Measurements from ENCODE around the gene RBBP8NL.

The RBBP8NL gene

DNA sequence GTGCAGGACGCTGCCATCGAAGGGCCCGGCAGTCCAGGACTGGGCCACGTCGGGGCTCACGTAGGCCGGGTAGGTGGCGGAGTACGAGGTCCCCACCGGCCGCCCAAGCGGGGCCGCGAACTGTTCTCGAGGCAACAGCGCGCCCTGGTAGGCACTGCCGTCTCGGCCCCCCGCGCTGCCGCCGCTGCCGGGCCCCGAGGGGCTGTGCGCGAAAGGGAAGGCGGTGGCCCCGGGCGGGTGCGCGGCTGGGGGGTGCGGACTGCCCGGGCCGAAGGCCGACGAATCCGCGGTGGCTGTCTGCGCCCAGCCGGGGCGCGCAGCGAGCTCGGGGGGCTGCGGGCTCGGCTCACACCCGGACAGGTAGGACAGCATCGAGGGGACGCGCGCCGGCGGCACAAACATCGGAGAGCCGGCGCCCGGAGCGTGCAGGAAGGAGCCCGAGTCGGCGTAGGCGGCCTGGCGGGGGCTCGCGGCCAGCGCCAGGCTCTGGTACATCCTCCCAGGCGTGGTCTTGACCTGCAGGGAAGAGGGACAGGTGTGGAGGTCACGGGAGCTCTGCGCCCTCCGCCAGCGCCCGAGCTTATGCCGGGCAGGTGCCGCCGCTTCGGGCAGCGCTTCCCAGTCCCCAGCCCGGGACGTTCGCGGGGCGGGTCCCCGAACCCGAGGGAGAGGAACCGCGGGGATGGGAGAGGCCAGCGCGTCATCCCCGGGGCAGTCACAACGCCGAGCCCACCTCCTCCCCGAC is 47.9 kb upstream of the RBBP8NL start:
- no peaks in the 10 kb centered on the region for H4K20me1 ChIP-seq (ENCODE audit: insufficient read depth, low read length)
- H3K9me3 ChIP-seq (ENCODE audit: low read length) = no peaks in the 10 kb centered on the region
- H3K9ac ChIP-seq (ENCODE audit: low read length) = no peak overlapping the region
- H2AFZ ChIP-seq (ENCODE audit: low read length) = no peak overlapping the region
- H3K9me2 ChIP-seq (ENCODE audit: low read depth, low read length) = no peaks in the 10 kb centered on the region
- no peaks in the 10 kb centered on the region for H3K27me3 ChIP-seq (ENCODE audit: insufficient read depth, low read length)
- H3K36me3 ChIP-seq (ENCODE audit: insufficient read depth, low read length) = no peaks in the 10 kb centered on the region; the same call in 1 of the 2 replicates
- H3K4me3 ChIP-seq (ENCODE audit: low read depth, low read length, poor library complexity, severe bottlenecking) = no peak overlapping the region
- H3K4me1 ChIP-seq (ENCODE audit: insufficient read depth, low read length, severe bottlenecking) = no peaks in the 10 kb centered on the region
- no peak overlapping the region for H3K4me2 ChIP-seq (ENCODE audit: low read length)
- H3K79me2 ChIP-seq (ENCODE audit: insufficient read depth, low read length) = no peaks in the 10 kb centered on the region
- no peaks in the 10 kb centered on the region for H3F3A ChIP-seq (ENCODE audit: insufficient read depth, low read length)
- TF ChIP-seq EZH2 (IDR thresholded peaks at IDR 0.05; ENCODE audit: borderline replicate concordance, low read length) = no peak
- H3K27ac ChIP-seq (ENCODE audit: low read depth, low read length, poor library complexity, severe bottlenecking) = no peak overlapping the region

DNA sequence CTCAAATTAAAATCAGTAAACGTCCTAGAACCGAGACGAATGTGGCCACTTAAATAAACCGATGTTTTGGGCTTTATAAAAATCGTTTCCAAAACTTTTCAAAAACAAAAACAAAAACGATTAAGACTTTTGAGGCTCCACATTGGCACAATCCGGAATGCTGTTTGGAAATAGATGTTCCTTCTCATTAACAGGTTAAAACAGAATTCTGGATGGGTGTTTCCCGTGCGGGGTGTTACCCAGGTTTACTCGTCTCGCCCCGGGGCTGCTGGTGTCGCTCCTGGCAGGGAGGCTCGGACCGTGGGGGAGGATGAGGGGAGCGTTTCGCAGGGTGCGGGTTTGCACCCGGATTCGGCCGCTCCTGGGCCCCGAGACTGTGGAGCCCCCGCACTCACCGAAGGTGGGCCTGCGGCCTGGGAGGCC is 47.3 kb upstream of the RBBP8NL start:
- no peak overlapping the region for H3K4me3 ChIP-seq (ENCODE audit: low read depth, low read length, poor library complexity, severe bottlenecking)
- H3K9ac ChIP-seq (ENCODE audit: low read length) = no peak overlapping the region
- H4K20me1 ChIP-seq (ENCODE audit: insufficient read depth, low read length) = no peaks in the 10 kb centered on the region
- H3K79me2 ChIP-seq (ENCODE audit: insufficient read depth, low read length) = no peaks in the 10 kb centered on the region
- H3K9me3 ChIP-seq (ENCODE audit: low read length) = no peaks in the 10 kb centered on the region
- H3K9me2 ChIP-seq (ENCODE audit: low read depth, low read length) = no peaks in the 10 kb centered on the region
- H3F3A ChIP-seq (ENCODE audit: insufficient read depth, low read length) = no peaks in the 10 kb centered on the region
- no peaks in the 10 kb centered on the region for H3K27me3 ChIP-seq (ENCODE audit: insufficient read depth, low read length)
- TF ChIP-seq, protein P1, sequence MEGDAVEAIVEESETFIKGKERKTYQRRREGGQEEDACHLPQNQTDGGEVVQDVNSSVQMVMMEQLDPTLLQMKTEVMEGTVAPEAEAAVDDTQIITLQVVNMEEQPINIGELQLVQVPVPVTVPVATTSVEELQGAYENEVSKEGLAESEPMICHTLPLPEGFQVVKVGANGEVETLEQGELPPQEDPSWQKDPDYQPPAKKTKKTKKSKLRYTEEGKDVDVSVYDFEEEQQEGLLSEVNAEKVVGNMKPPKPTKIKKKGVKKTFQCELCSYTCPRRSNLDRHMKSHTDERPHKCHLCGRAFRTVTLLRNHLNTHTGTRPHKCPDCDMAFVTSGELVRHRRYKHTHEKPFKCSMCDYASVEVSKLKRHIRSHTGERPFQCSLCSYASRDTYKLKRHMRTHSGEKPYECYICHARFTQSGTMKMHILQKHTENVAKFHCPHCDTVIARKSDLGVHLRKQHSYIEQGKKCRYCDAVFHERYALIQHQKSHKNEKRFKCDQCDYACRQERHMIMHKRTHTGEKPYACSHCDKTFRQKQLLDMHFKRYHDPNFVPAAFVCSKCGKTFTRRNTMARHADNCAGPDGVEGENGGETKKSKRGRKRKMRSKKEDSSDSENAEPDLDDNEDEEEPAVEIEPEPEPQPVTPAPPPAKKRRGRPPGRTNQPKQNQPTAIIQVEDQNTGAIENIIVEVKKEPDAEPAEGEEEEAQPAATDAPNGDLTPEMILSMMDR (IDR thresholded peaks at IDR 0.05; ENCODE audit: low read length) = no peak
- no peak for TF ChIP-seq EZH2 (IDR thresholded peaks at IDR 0.05; ENCODE audit: borderline replicate concordance, low read length)
- no peak overlapping the region for H2AFZ ChIP-seq (ENCODE audit: low read length)
- H3K4me1 ChIP-seq (ENCODE audit: insufficient read depth, low read length, severe bottlenecking) = no peaks in the 10 kb centered on the region
- H3K27ac ChIP-seq (ENCODE audit: low read depth, low read length, poor library complexity, severe bottlenecking) = no peak overlapping the region
- no peaks in the 10 kb centered on the region; the same call in 1 of the 2 replicates for H3K36me3 ChIP-seq (ENCODE audit: insufficient read depth, low read length)
- no peak overlapping the region for H3K4me2 ChIP-seq (ENCODE audit: low read length)

DNA sequence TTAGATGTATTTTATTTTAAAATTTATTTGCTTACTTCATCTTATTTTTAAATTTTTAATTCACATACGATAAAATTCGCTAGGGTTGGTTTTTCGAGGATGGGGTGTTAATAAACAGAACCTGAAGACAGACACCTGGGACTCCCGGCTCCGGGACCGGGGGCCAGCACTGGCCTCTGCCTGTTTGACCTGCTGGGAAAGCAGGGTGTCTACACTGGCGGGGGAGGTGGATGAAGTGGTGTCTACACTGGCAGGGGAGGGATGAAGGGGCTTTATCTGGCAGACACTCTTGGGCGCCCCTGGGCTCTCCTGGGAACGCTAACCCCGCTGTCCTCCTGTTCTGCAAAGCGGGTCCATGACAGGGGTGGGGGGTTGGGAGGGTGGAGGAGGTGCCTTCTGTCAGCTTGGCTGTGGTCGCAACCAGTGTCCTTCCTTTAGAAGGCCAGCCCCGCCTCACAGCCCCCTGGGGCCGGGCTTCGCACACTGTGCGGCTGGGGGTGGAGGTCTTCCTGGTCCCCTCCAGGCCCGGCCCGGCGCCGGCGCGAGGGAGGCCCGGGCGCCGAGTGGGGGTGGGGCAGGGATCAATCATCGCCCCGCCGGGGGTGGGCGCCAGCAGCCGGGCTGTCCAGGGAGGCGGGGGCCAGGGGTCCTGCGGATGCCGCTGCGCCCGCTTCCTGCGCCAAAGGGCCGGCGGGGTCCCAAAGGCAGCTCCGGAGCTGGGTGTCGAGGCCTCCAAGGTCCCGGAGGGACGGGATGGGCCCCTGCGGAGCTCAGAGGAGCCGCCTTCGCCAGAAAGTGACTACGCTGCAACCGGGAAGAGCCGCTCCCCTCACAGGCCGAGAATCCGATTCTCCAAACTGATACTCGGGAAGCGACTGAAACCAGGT is 46.6 kb upstream of the RBBP8NL start:
- Histone ChIP-seq H3K9me3 (ENCODE audit: low read length) (no peaks in the 10 kb centered on the region), H3K27ac (ENCODE audit: low read depth, low read length, poor library complexity, severe bottlenecking) (no peak overlapping the region), H3K27me3 (ENCODE audit: insufficient read depth, low read length) (no peaks in the 10 kb centered on the region), H4K20me1 (ENCODE audit: insufficient read depth, low read length) (no peaks in the 10 kb centered on the region), H3K9ac (ENCODE audit: low read length) (no peak overlapping the region), H3F3A (ENCODE audit: insufficient read depth, low read length) (no peaks in the 10 kb centered on the region), H3K36me3 (ENCODE audit: insufficient read depth, low read length) (no peaks in the 10 kb centered on the region; the same call in 1 of the 2 replicates), H3K4me1 (ENCODE audit: insufficient read depth, low read length, severe bottlenecking) (no peaks in the 10 kb centered on the region), H3K9me2 (ENCODE audit: low read depth, low read length) (no peaks in the 10 kb centered on the region), H2AFZ (ENCODE audit: low read length) (no peak overlapping the region), H3K4me3 (ENCODE audit: low read depth, low read length, poor library complexity, severe bottlenecking) (no peak overlapping the region), H3K79me2 (ENCODE audit: insufficient read depth, low read length) (no peaks in the 10 kb centered on the region), H3K4me2 (ENCODE audit: low read length) (no peak overlapping the region)
- TF ChIP-seq, protein P1 (IDR thresholded peaks at IDR 0.05; ENCODE audit: low read length) = no peak
- no peak for TF ChIP-seq EZH2 (IDR thresholded peaks at IDR 0.05; ENCODE audit: borderline replicate concordance, low read length)

Measured in OCI-LY1 (cell line).